ENCODE results near the gene ZNF215. TPM values are rescaled to one million over a fixed set of nuclear protein-coding genes. Genes with fewer than 3 reads are reported as not detected.
A peak's percentile ranks its signal among the peaks of the same experiment; 100 is the strongest.

ZNF215 gene
- total RNA-seq, 1 donor from 2014 or later = 4.9 TPM

DNA sequence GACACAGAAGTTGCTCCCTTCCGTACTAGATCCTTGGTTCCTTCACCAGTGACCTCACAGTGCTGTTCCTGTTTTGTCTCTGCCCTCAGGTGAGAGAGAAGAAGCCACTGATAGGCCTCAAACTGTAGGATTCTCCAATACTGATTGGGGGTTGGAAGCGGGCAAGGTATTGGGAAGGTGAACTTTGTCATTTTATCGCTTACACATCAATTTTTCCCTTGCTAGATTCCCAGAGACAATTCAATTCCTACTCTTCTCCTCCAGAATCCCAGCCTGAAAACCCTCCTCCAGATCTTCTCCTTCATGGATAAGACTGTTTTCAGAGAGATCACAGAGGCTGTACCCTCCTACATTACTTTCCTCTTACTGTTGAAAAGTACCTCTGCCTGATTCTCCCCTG is 14.8 kb upstream of the ZNF215 start:
- H3K27ac Mint-ChIP-seq = no peak overlapping the region
- H3K4me3 Mint-ChIP-seq (ENCODE audit: low read depth) = no peak overlapping the region
- no peaks in the 10 kb centered on the region for H3K9me3 Mint-ChIP-seq (ENCODE audit: low read depth)
- DNase-seq (ENCODE audit: low spot score, unreplicated experiment) = no peak
- no peaks in the 10 kb centered on the region for H3K27me3 Mint-ChIP-seq
- TF ChIP-seq, protein P1, sequence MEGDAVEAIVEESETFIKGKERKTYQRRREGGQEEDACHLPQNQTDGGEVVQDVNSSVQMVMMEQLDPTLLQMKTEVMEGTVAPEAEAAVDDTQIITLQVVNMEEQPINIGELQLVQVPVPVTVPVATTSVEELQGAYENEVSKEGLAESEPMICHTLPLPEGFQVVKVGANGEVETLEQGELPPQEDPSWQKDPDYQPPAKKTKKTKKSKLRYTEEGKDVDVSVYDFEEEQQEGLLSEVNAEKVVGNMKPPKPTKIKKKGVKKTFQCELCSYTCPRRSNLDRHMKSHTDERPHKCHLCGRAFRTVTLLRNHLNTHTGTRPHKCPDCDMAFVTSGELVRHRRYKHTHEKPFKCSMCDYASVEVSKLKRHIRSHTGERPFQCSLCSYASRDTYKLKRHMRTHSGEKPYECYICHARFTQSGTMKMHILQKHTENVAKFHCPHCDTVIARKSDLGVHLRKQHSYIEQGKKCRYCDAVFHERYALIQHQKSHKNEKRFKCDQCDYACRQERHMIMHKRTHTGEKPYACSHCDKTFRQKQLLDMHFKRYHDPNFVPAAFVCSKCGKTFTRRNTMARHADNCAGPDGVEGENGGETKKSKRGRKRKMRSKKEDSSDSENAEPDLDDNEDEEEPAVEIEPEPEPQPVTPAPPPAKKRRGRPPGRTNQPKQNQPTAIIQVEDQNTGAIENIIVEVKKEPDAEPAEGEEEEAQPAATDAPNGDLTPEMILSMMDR (IDR thresholded peaks at IDR 0.05; ENCODE audit: unreplicated experiment) = no peak
- no peaks in the 10 kb centered on the region for H3K4me1 Mint-ChIP-seq (ENCODE audit: low read depth)
- no peaks in the 10 kb centered on the region for H3K36me3 Mint-ChIP-seq (ENCODE audit: insufficient read depth)

DNA sequence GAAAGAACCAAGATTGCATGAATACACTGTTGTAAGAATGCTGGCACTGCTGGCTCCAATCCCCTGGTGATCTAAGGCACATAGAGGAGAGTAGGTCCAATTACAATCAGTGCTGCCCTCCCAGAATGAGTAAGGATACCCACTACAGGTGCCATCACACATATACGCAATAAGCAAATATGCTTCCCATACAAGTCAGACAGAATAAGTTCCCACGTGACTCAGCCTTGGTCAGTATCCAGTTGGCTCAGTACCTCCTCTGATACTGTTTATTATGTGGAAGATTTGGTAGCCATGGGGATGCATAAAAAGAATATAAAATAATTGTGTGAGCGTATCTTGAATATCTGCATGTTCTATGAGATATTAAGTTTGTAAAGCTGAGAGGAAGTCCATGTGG is 14.3 kb upstream of the ZNF215 start:
- H3K27me3 Mint-ChIP-seq = no peaks in the 10 kb centered on the region
- H3K9me3 Mint-ChIP-seq (ENCODE audit: low read depth) = no peaks in the 10 kb centered on the region
- H3K4me1 Mint-ChIP-seq (ENCODE audit: low read depth) = no peaks in the 10 kb centered on the region
- TF ChIP-seq, protein P1 (IDR thresholded peaks at IDR 0.05; ENCODE audit: unreplicated experiment) = no peak
- no peaks in the 10 kb centered on the region for H3K36me3 Mint-ChIP-seq (ENCODE audit: insufficient read depth)
- H3K27ac Mint-ChIP-seq = no peak overlapping the region
- no peak overlapping the region for H3K4me3 Mint-ChIP-seq (ENCODE audit: low read depth)
- DNase-seq (ENCODE audit: low spot score, unreplicated experiment) = no peak

DNA sequence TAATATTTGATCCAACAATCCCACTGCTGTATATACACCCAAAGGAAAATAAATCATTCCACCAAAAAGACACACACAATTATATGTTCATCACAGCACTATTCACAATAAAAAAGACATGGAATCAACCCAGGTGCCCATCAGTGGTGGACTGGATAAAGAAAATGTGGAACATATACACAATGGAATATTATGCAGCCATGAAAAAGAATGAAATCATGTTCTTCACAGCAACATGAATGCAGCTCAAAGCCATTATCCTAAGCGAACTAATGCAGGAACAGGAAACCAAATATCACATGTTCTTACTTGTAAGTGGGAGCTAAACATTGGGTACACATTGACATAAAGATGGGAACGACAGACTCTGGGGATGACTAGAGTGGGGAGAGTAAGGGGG is 6.5 kb upstream of the ZNF215 start:
- H3K4me1 Mint-ChIP-seq (ENCODE audit: low read depth) = no peaks in the 10 kb centered on the region
- TF ChIP-seq, protein P1 (IDR thresholded peaks at IDR 0.05; ENCODE audit: unreplicated experiment) = no peak
- no peaks in the 10 kb centered on the region for H3K9me3 Mint-ChIP-seq (ENCODE audit: low read depth)
- H3K27me3 Mint-ChIP-seq = no peaks in the 10 kb centered on the region
- DNase-seq (ENCODE audit: low spot score, unreplicated experiment) = no peak
- no peaks in the 10 kb centered on the region for H3K36me3 Mint-ChIP-seq (ENCODE audit: insufficient read depth)
- H3K4me3 Mint-ChIP-seq (ENCODE audit: low read depth) = no peak overlapping the region
- no peak overlapping the region for H3K27ac Mint-ChIP-seq

DNA sequence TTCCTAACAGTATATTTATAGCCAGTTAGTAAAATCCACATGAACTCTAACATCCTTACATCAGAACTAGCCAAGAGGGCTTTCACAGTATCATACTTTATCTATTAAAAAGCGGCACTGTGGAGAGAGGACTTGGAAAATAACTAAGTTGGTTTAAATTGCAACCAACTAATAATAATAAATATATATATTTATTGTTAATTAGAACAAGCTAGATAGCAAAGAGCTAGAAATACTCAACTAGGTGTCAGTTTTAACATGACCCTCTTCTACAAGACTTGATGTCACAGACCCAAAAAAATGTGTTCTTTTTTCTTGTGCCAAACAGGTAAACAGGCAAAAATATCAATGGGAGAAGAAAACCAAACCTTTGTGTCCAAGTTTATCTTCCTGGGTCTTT is 5.5 kb upstream of the ZNF215 start, which contains the start of gene OR2D3:
OR2D3 (plus strand) TSS at position 301 of the 400 bp plus-strand sequence; CDS start at position 301, 0 bp downstream.
- no peak for DNase-seq (ENCODE audit: low spot score, unreplicated experiment)
- no peaks in the 10 kb centered on the region for H3K36me3 Mint-ChIP-seq (ENCODE audit: insufficient read depth)
- H3K27ac Mint-ChIP-seq = no peak within 1 kb of the TSS
- no peaks in the 10 kb centered on the region for H3K27me3 Mint-ChIP-seq
- TF ChIP-seq, protein P1 (IDR thresholded peaks at IDR 0.05; ENCODE audit: unreplicated experiment) = no peak
- no peak within 1 kb of the TSS for H3K4me3 Mint-ChIP-seq (ENCODE audit: low read depth)
- no peaks in the 10 kb centered on the region for H3K4me1 Mint-ChIP-seq (ENCODE audit: low read depth)
- no peaks in the 10 kb centered on the region for H3K9me3 Mint-ChIP-seq (ENCODE audit: low read depth)

DNA sequence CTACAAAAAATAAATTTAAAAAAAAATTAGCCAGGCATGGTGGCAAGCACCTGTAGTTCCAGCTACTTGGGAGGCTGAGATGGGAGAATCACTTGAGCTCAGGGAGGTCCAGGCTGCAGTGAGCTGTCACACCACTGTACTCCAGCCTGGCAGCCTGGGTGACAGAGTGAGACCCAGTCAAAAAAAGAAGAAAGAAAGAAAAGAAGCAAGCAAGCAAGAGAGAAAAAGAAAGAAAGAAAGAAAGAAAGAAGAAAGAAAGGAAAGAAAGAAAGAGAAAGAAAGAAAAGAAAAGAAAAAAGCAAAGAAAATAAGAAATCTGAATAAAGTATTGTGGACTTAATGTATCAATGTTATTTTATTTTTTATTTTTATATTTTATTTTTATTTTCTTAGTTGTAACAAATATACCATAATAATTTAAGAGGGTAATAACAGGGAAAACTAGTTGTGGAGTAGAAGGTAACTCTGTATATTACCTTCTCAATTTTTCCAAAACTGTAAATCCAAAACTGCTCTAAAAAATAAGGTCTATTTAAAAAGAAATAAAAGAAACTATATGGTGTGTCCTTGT is 1.1 kb upstream of the ZNF215 start:
- TF ChIP-seq, protein P1 (IDR thresholded peaks at IDR 0.05; ENCODE audit: unreplicated experiment) = no peak
- Mint-ChIP-seq H3K27ac (no peak overlapping the region), H3K4me1 (ENCODE audit: low read depth) (peaks cover 7% of the 10 kb centered on the region), H3K27me3 (no peaks in the 10 kb centered on the region), H3K36me3 (ENCODE audit: insufficient read depth) (no peaks in the 10 kb centered on the region), H3K9me3 (ENCODE audit: low read depth) (no peaks in the 10 kb centered on the region), H3K4me3 (ENCODE audit: low read depth) (peak overlapping the region; percentile 94)
- DNase-seq (ENCODE audit: low spot score, unreplicated experiment) = no peak

All from progenitor cell of endocrine pancreas (in vitro differentiated cells).